WTC11 (cell line): Measurements from ENCODE around the gene TRIP12. TPM values are rescaled to one million over a fixed set of nuclear protein-coding genes. Genes with fewer than 3 reads are reported as not detected.
A peak's percentile ranks its signal among the peaks of the same experiment; 100 is the strongest.

Experiments used
- ATAC-seq: fragments of 200-7000 bp; cut with Tn5 transposase; 2 replicates; pipeline ENCODE4 v1.10.0; 2021; ENCODE audit warnings: mild to moderate bottlenecking, moderate library complexity
- CTCF ChIA-PET: fragments of 300-600 bp; sonication (Branson Sonifier 250); formaldehyde crosslinking; loops from one replicate; lab custom pipeline; 2021; ENCODE audit warnings: antibody characterized with exemption; lab: Charles Lee
- POLR2A ChIA-PET: fragments of 350-600 bp; sonication (Branson Sonifier 250); formaldehyde crosslinking; loops from one replicate; lab custom pipeline; 2021; ENCODE audit warnings: antibody characterized with exemption; lab: Charles Lee
- DNase-seq: peaks from one replicate; pipeline ENCODE4 v3.0.0; 2021; ENCODE audit warnings: low spot score
- H3K27ac Mint-ChIP-seq: 2 replicates; pipeline ENCODE4 v1.8.0; 2021; ENCODE audit warnings: mixed read lengths
- H3K27me3 Mint-ChIP-seq: 2 replicates; pipeline ENCODE4 v1.8.0; 2021; ENCODE audit warnings: low read depth, mild to moderate bottlenecking, moderate library complexity, mixed read lengths
- H3K36me3 Mint-ChIP-seq: 2 replicates; pipeline ENCODE4 v1.8.0; 2021; ENCODE audit warnings: mixed read lengths
- H3K4me1 Mint-ChIP-seq: 2 replicates; pipeline ENCODE4 v1.8.0; 2022; ENCODE audit warnings: mixed read lengths
- H3K4me3 Mint-ChIP-seq: 2 replicates; pipeline ENCODE4 v1.8.0; 2021; ENCODE audit warnings: mild to moderate bottlenecking, moderate library complexity, mixed read lengths
- H3K9me3 Mint-ChIP-seq: 2 replicates; pipeline ENCODE4 v1.8.0; 2021; ENCODE audit warnings: mixed read lengths
- ATF1 ChIP-seq: sonication (generic); formaldehyde crosslinking; IDR thresholded peaks from 2 replicates; pipeline ENCODE4 v1.8.1; 2023; ENCODE audit warnings: mild to moderate bottlenecking, moderate library complexity, missing genetic modification reagents
- ATF3 ChIP-seq: sonication (generic); formaldehyde crosslinking; conservative IDR thresholded peaks from 2 replicates; pipeline ENCODE4 v1.8.1; 2022; ENCODE audit warnings: mild to moderate bottlenecking, missing genetic modification reagents
- ATF6 ChIP-seq: sonication (generic); formaldehyde crosslinking; IDR thresholded peaks from 2 replicates; pipeline ENCODE4 v1.8.1; 2023; ENCODE audit warnings: mild to moderate bottlenecking, missing genetic modification reagents
- CBFB ChIP-seq: sonication (generic); formaldehyde crosslinking; IDR thresholded peaks from 2 replicates; pipeline ENCODE4 v1.8.1; 2022; ENCODE audit warnings: mild to moderate bottlenecking, low read depth, missing genetic modification reagents
- CREB1 ChIP-seq: sonication (generic); formaldehyde crosslinking; IDR thresholded peaks from 2 replicates; pipeline ENCODE4 v1.8.0; 2023; ENCODE audit warnings: mild to moderate bottlenecking, missing genetic modification reagents
- FOXK1 ChIP-seq: sonication (generic); formaldehyde crosslinking; IDR thresholded peaks from 2 replicates; pipeline ENCODE4 v1.8.0; 2022; ENCODE audit warnings: mild to moderate bottlenecking, moderate library complexity, missing genetic modification reagents
- NFE2L1 ChIP-seq: sonication (generic); formaldehyde crosslinking; IDR thresholded peaks from 2 replicates; pipeline ENCODE4 v1.8.1; 2023; ENCODE audit warnings: missing genetic modification reagents
- NFYB ChIP-seq: sonication (generic); formaldehyde crosslinking; conservative IDR thresholded peaks from 2 replicates; pipeline ENCODE4 v1.8.0; 2022; ENCODE audit warnings: low read depth, missing genetic modification reagents
- NR2C2 ChIP-seq: sonication (generic); formaldehyde crosslinking; IDR thresholded peaks from 2 replicates; pipeline ENCODE4 v1.8.0; 2022; ENCODE audit warnings: mild to moderate bottlenecking, missing genetic modification reagents
- TCF7 ChIP-seq: sonication (generic); formaldehyde crosslinking; IDR thresholded peaks from 2 replicates; pipeline ENCODE4 v1.8.0; 2022; ENCODE audit warnings: mild to moderate bottlenecking, low read depth, missing genetic modification reagents, moderate library complexity
- TEAD1 ChIP-seq: sonication (generic); formaldehyde crosslinking; IDR thresholded peaks from 2 replicates; pipeline ENCODE4 v1.8.0; 2022; ENCODE audit warnings: mild to moderate bottlenecking, missing genetic modification reagents
- ZNF121 ChIP-seq: sonication (generic); formaldehyde crosslinking; IDR thresholded peaks from 2 replicates; pipeline ENCODE4 v1.8.0; 2023; ENCODE audit warnings: missing genetic modification reagents
- ZNF232 ChIP-seq: sonication (generic); formaldehyde crosslinking; IDR thresholded peaks from 2 replicates; pipeline ENCODE4 v1.8.0; 2022; ENCODE audit warnings: mild to moderate bottlenecking, missing genetic modification reagents
- ZNF416 ChIP-seq: fragments of 250-450 bp; sonication (Bioruptor Pico); IDR thresholded peaks from 2 replicates; pipeline ENCODE4 v1.9.0; 2021; ENCODE audit warnings: mild to moderate bottlenecking, inconsistent platforms
- total RNA-seq: library from RNA; stranded (reverse); gene quantifications from 3 replicates; pipeline ENCODE4 v1.2.3, GENCODE V29; 2021
- TF ChIP-seq, protein P1 (sequence below): sonication (generic); formaldehyde crosslinking; IDR thresholded peaks from 2 replicates; pipeline ENCODE4 v1.8.0; 2022; ENCODE audit warnings: mild to moderate bottlenecking, missing genetic modification reagents
- TF ChIP-seq, protein P2 (sequence below): sonication (generic); formaldehyde crosslinking; IDR thresholded peaks from 2 replicates; pipeline ENCODE4 v1.8.0; 2022; ENCODE audit warnings: mild to moderate bottlenecking, missing genetic modification reagents
- TF ChIP-seq, protein P3 (sequence below): sonication (generic); formaldehyde crosslinking; IDR thresholded peaks from 2 replicates; pipeline ENCODE4 v1.8.1; 2022; ENCODE audit warnings: low read depth, mild to moderate bottlenecking, moderate library complexity, missing genetic modification reagents, borderline replicate concordance
- TF ChIP-seq, protein P4 (sequence below): sonication (generic); formaldehyde crosslinking; IDR thresholded peaks from 2 replicates; pipeline ENCODE4 v1.8.0; 2023; ENCODE audit warnings: mild to moderate bottlenecking, missing genetic modification reagents
- TF ChIP-seq, protein P5 (sequence below): fragments of 200-600 bp; IDR thresholded peaks from 2 replicates; pipeline ENCODE4 v1.8.0; 2022; ENCODE audit warnings: antibody characterized with exemption
- TF ChIP-seq, protein P6 (sequence below): sonication (generic); formaldehyde crosslinking; IDR thresholded peaks from 2 replicates; pipeline ENCODE4 v1.8.0; 2022; ENCODE audit warnings: missing genetic modification reagents

TRIP12 gene
- total RNA-seq, 1 experiment from 2014 or later = 149 TPM

- ChIA-PET CTCF (interaction anchor here (2.8 kb wide), 1 partner anchor 46 kb away, joined by 8 read pairs; no protein-coding TSS in a partner anchor), POLR2A (interaction anchor here (0.6 kb wide), 1 partner anchor 24 kb away, joined by 4 read pairs; no protein-coding TSS in a partner anchor)
- Mint-ChIP-seq H3K4me3 (no peak overlapping the region), H3K27ac (no peak overlapping the region), H3K27me3 (no peaks in the 10 kb centered on the region), H3K4me1 (peaks cover 13% of the 10 kb centered on the region), H3K36me3 (no peaks in the 10 kb centered on the region), H3K9me3 (no peaks in the 10 kb centered on the region)
- ATAC-seq = no peak
- TF ChIP-seq ZNF121 (CRISPR knock-in tag) = peak; percentile 30; the same call in 1 of the 2 replicates
- TF ChIP-seq FOXK1 = no peak
- TF ChIP-seq ATF1 (CRISPR knock-in tag) = no peak
- TF ChIP-seq, protein P1, sequence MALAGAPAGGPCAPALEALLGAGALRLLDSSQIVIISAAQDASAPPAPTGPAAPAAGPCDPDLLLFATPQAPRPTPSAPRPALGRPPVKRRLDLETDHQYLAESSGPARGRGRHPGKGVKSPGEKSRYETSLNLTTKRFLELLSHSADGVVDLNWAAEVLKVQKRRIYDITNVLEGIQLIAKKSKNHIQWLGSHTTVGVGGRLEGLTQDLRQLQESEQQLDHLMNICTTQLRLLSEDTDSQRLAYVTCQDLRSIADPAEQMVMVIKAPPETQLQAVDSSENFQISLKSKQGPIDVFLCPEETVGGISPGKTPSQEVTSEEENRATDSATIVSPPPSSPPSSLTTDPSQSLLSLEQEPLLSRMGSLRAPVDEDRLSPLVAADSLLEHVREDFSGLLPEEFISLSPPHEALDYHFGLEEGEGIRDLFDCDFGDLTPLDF (CRISPR knock-in tag) = no peak
- DNase-seq = no peak
Observed at GRCh38 chr2:229865033-229865432, 56.8 kb downstream of the TRIP12 start.

DNA sequence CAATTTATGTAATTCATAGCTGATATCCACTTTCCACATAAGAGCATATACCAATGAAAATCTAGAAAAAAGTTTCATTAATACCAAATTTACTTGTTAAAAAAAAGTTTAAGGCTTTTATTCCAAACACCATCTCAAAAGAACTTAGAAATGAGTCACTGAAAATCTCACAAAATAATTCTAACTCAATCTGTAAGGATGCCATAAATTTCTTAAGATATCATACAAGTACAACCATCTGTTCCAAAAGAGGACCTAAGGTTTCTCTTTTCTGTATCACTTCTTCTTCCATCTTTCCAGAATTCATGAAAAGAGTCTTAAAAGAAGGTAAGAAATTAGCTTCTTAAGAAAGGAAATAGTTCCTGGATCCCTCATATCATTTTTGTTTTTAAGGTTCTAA is 60.4 kb downstream of the TRIP12 start:
- ATAC-seq (no peak), DNase-seq (no peak)
- H3K4me3 Mint-ChIP-seq = no peak overlapping the region
- no peaks in the 10 kb centered on the region for H3K27me3 Mint-ChIP-seq
- H3K36me3 Mint-ChIP-seq = peaks cover 20% of the 10 kb centered on the region
- ChIA-PET POLR2A (no interaction called here), CTCF (no interaction called here)
- no peaks in the 10 kb centered on the region for H3K9me3 Mint-ChIP-seq
- peak overlapping the region; percentile 15; the same call in 1 of the 2 replicates for H3K27ac Mint-ChIP-seq
- no peaks in the 10 kb centered on the region for H3K4me1 Mint-ChIP-seq
- TF ChIP-seq ZNF232 (CRISPR knock-in tag) = no peak
- no peak for TF ChIP-seq CBFB (CRISPR knock-in tag)
- TF ChIP-seq, protein P2, sequence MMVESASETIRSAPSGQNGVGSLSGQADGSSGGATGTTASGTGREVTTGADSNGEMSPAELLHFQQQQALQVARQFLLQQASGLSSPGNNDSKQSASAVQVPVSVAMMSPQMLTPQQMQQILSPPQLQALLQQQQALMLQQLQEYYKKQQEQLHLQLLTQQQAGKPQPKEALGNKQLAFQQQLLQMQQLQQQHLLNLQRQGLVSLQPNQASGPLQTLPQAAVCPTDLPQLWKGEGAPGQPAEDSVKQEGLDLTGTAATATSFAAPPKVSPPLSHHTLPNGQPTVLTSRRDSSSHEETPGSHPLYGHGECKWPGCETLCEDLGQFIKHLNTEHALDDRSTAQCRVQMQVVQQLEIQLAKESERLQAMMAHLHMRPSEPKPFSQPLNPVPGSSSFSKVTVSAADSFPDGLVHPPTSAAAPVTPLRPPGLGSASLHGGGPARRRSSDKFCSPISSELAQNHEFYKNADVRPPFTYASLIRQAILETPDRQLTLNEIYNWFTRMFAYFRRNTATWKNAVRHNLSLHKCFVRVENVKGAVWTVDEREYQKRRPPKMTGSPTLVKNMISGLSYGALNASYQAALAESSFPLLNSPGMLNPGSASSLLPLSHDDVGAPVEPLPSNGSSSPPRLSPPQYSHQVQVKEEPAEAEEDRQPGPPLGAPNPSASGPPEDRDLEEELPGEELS (CRISPR knock-in tag) = no peak
- no peak for TF ChIP-seq NFYB
- no peak for TF ChIP-seq TCF7 (CRISPR knock-in tag)
- TF ChIP-seq ZNF416 (CRISPR knock-in tag) = no peak
- TF ChIP-seq, protein P3, sequence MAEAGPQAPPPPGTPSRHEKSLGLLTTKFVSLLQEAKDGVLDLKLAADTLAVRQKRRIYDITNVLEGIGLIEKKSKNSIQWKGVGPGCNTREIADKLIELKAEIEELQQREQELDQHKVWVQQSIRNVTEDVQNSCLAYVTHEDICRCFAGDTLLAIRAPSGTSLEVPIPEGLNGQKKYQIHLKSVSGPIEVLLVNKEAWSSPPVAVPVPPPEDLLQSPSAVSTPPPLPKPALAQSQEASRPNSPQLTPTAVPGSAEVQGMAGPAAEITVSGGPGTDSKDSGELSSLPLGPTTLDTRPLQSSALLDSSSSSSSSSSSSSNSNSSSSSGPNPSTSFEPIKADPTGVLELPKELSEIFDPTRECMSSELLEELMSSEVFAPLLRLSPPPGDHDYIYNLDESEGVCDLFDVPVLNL (CRISPR knock-in tag) = no peak
- TF ChIP-seq, protein P4, sequence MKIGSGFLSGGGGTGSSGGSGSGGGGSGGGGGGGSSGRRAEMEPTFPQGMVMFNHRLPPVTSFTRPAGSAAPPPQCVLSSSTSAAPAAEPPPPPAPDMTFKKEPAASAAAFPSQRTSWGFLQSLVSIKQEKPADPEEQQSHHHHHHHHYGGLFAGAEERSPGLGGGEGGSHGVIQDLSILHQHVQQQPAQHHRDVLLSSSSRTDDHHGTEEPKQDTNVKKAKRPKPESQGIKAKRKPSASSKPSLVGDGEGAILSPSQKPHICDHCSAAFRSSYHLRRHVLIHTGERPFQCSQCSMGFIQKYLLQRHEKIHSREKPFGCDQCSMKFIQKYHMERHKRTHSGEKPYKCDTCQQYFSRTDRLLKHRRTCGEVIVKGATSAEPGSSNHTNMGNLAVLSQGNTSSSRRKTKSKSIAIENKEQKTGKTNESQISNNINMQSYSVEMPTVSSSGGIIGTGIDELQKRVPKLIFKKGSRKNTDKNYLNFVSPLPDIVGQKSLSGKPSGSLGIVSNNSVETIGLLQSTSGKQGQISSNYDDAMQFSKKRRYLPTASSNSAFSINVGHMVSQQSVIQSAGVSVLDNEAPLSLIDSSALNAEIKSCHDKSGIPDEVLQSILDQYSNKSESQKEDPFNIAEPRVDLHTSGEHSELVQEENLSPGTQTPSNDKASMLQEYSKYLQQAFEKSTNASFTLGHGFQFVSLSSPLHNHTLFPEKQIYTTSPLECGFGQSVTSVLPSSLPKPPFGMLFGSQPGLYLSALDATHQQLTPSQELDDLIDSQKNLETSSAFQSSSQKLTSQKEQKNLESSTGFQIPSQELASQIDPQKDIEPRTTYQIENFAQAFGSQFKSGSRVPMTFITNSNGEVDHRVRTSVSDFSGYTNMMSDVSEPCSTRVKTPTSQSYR = no peak
- TF ChIP-seq NR2C2 (CRISPR knock-in tag) = no peak
- no peak for TF ChIP-seq ATF3 (CRISPR knock-in tag)
- no peak for TF ChIP-seq CREB1
- TF ChIP-seq ATF6 (CRISPR knock-in tag) = no peak
- no peak for TF ChIP-seq FOXK1
- TF ChIP-seq, protein P5, sequence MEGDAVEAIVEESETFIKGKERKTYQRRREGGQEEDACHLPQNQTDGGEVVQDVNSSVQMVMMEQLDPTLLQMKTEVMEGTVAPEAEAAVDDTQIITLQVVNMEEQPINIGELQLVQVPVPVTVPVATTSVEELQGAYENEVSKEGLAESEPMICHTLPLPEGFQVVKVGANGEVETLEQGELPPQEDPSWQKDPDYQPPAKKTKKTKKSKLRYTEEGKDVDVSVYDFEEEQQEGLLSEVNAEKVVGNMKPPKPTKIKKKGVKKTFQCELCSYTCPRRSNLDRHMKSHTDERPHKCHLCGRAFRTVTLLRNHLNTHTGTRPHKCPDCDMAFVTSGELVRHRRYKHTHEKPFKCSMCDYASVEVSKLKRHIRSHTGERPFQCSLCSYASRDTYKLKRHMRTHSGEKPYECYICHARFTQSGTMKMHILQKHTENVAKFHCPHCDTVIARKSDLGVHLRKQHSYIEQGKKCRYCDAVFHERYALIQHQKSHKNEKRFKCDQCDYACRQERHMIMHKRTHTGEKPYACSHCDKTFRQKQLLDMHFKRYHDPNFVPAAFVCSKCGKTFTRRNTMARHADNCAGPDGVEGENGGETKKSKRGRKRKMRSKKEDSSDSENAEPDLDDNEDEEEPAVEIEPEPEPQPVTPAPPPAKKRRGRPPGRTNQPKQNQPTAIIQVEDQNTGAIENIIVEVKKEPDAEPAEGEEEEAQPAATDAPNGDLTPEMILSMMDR = no peak
- no peak for TF ChIP-seq NFE2L1 (CRISPR knock-in tag)
- TF ChIP-seq, protein P6, sequence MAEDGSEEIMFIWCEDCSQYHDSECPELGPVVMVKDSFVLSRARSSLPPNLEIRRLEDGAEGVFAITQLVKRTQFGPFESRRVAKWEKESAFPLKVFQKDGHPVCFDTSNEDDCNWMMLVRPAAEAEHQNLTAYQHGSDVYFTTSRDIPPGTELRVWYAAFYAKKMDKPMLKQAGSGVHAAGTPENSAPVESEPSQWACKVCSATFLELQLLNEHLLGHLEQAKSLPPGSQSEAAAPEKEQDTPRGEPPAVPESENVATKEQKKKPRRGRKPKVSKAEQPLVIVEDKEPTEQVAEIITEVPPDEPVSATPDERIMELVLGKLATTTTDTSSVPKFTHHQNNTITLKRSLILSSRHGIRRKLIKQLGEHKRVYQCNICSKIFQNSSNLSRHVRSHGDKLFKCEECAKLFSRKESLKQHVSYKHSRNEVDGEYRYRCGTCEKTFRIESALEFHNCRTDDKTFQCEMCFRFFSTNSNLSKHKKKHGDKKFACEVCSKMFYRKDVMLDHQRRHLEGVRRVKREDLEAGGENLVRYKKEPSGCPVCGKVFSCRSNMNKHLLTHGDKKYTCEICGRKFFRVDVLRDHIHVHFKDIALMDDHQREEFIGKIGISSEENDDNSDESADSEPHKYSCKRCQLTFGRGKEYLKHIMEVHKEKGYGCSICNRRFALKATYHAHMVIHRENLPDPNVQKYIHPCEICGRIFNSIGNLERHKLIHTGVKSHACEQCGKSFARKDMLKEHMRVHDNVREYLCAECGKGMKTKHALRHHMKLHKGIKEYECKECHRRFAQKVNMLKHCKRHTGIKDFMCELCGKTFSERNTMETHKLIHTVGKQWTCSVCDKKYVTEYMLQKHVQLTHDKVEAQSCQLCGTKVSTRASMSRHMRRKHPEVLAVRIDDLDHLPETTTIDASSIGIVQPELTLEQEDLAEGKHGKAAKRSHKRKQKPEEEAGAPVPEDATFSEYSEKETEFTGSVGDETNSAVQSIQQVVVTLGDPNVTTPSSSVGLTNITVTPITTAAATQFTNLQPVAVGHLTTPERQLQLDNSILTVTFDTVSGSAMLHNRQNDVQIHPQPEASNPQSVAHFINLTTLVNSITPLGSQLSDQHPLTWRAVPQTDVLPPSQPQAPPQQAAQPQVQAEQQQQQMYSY (CRISPR knock-in tag) = no peak
- no peak for TF ChIP-seq TEAD1 (CRISPR knock-in tag)
